K562 (cell line): ENCODE data around the gene DUSP21.

Experiments
- CBX8 ChIP-seq: fragments of 200-600 bp; sonication (generic); IDR thresholded peaks from 2 replicates; pipeline ENCODE4 v1.6.1; 2012; ENCODE audit warnings: borderline replicate concordance, mixed run types, low read depth, mild to moderate bottlenecking, moderate library complexity, mixed read lengths, low read length, control low read depth, inconsistent platforms; ENCODE audit not compliant: poor library complexity, severe bottlenecking; ENCODE audit errors: extremely low read depth
- CREB1 ChIP-seq, 2 experiments: sonication (generic) in 1 of 2; formaldehyde crosslinking in 1 of 2; IDR thresholded peaks; 2 replicates each; pipeline versions ENCODE4 v1.6.1 to v1.8.0; 2012 to 2022; ENCODE audit warnings: inconsistent platforms in 1 of 2, mild to moderate bottlenecking in 1 of 2, missing genetic modification reagents in 1 of 2, moderate library complexity in 1 of 2
- CTCF ChIP-seq, 3 experiments: IDR thresholded peaks in 2 of 3; conservative IDR thresholded peaks in 1 of 3; 2 replicates each; pipeline ENCODE4 v1.5.1; 2011 to 2012; ENCODE audit warnings: low read length in 3 of 3, mild to moderate bottlenecking in 3 of 3, control low read depth in 2 of 3, improper control_type of control experiment in 1 of 3, inconsistent platforms in 1 of 3, low read depth in 1 of 3, mixed read lengths in 1 of 3, moderate library complexity in 1 of 3; ENCODE audit not compliant: insufficient read depth in 2 of 3
- EP300 ChIP-seq: IDR thresholded peaks from 2 replicates; pipeline ENCODE4 v1.6.1; 2012; ENCODE audit warnings: low read length, improper control_type of control experiment
- JUN ChIP-seq, 2 experiments: sonication (generic) in 1 of 2; formaldehyde crosslinking in 1 of 2; IDR thresholded peaks; 2 replicates each; pipeline versions ENCODE4 v1.6.1 to v1.8.0; 2012 to 2022; ENCODE audit warnings: borderline replicate concordance in 2 of 2, mild to moderate bottlenecking in 2 of 2, improper control_type of control experiment in 1 of 2, low read depth in 1 of 2, low read length in 1 of 2, missing genetic modification reagents in 1 of 2
- RNF219 ChIP-seq: fragments of 250-450 bp; sonication (Bioruptor Pico); IDR thresholded peaks from 2 replicates; pipeline ENCODE4 v1.5.0; 2022; ENCODE audit warnings: mild to moderate bottlenecking
- TAF1 ChIP-seq: IDR thresholded peaks from 2 replicates; pipeline ENCODE4 v1.6.1; 2011; ENCODE audit warnings: mild to moderate bottlenecking, low read length, moderate library complexity; ENCODE audit not compliant: insufficient read depth, control insufficient read depth, severe bottlenecking; ENCODE audit errors: extremely low read depth
- UBTF ChIP-seq, 2 experiments: IDR thresholded peaks; 2 replicates each; pipeline ENCODE4 v1.6.1; 2012; ENCODE audit warnings: improper control_type of control experiment in 2 of 2, low read depth in 2 of 2, low read length in 2 of 2, borderline replicate concordance in 1 of 2
- ZHX1 ChIP-seq: fragments of 150-350 bp; conservative IDR thresholded peaks from 2 replicates; pipeline ENCODE4 v1.6.1; 2014; ENCODE audit warnings: low read length

GRCh38 chrX:44881549-44881948 lies 37.7 kb downstream of the DUSP21 start:
- TF ChIP-seq CBX8 (no peak), JUN (IDR thresholded peaks at IDR 0.05; ENCODE audit: borderline replicate concordance, low read depth, low read length) (no peak), JUN (CRISPR knock-in tag; IDR thresholded peaks at IDR 0.05; ENCODE audit: borderline replicate concordance) (no peak), RNF219 (CRISPR knock-in tag) (no peak), CTCF (IDR thresholded peaks at IDR 0.05 in 2 of 3, conservative IDR thresholded peaks at IDR 0.05 in 1 of 3; ENCODE audit: insufficient read depth in 2 of 3, low read depth in 1 of 3, low read length in 3 of 3) (no peak), CREB1 (IDR thresholded peaks at IDR 0.05) (no peak), CREB1 (CRISPR knock-in tag; IDR thresholded peaks at IDR 0.05) (no peak), UBTF (IDR thresholded peaks at IDR 0.05; ENCODE audit: borderline replicate concordance in 1 of 2, low read depth in 2 of 2, low read length in 2 of 2) (no peak), ZHX1 (no peak), TAF1 (no peak), EP300 (no peak)
